NCI-H748 treated with DMSO at 0.1 percent for 48 hours (cell line): ENCODE results near the gene GPC6.
"Not testable (repeated sequence)": the region's sequence is repeated elsewhere in the genome, so short reads cannot be mapped to it uniquely, and the experiment has no call there.

Source experiments
- DNase-seq: peaks from one replicate; lab custom pipeline; 2025; lab: John Stamatoyannopoulos, UW

The GPC6 gene

GRCh38 chr13:93437081-93437480 lies 210.5 kb downstream of the GPC6 start:
- DNase-seq = no peak

- no peak for DNase-seq
Measured at GRCh38 chr13:93446238-93446637, 219.6 kb downstream of the GPC6 start.

GRCh38 chr13:93450191-93450621 lies 223.6 kb downstream of the GPC6 start:
- DNase-seq = no peak

GRCh38 chr13:93450761-93451160 lies 224.2 kb downstream of the GPC6 start:
- no peak for DNase-seq

- not testable (repeated sequence) for DNase-seq
Measured at GRCh38 chr13:93454676-93455235, 228.1 kb downstream of the GPC6 start.

GRCh38 chr13:93455861-93456260 lies 229.3 kb downstream of the GPC6 start:
- DNase-seq = no peak

GRCh38 chr13:93460005-93460404 lies 233.4 kb downstream of the GPC6 start:
- DNase-seq = no peak

- DNase-seq = no peak
Measured at GRCh38 chr13:93462151-93462550, 235.5 kb downstream of the GPC6 start.

- no peak for DNase-seq
Measured at GRCh38 chr13:93466502-93467036, 240.0 kb downstream of the GPC6 start.

- DNase-seq = no peak
Measured at GRCh38 chr13:93467175-93467574, 240.6 kb downstream of the GPC6 start.

GRCh38 chr13:93468433-93468832 lies 241.8 kb downstream of the GPC6 start:
- DNase-seq = no peak

- no peak for DNase-seq
Measured at GRCh38 chr13:93472296-93472695, 245.7 kb downstream of the GPC6 start.

GRCh38 chr13:93472814-93473296 lies 246.2 kb downstream of the GPC6 start:
- no peak for DNase-seq

GRCh38 chr13:93473441-93474270 lies 247.0 kb downstream of the GPC6 start:
- no peak for DNase-seq

- DNase-seq = no peak
Measured at GRCh38 chr13:93476175-93476574, 249.6 kb downstream of the GPC6 start.

GRCh38 chr13:93477238-93477637 lies 250.6 kb downstream of the GPC6 start:
- no peak for DNase-seq

- DNase-seq = no peak
Measured at GRCh38 chr13:93480553-93481106, 254.0 kb downstream of the GPC6 start.

- not testable (repeated sequence) for DNase-seq
Measured at GRCh38 chr13:93496117-93496516, 269.5 kb downstream of the GPC6 start.

- DNase-seq = peak; percentile 74
Measured at GRCh38 chr13:93496985-93497673, 270.5 kb downstream of the GPC6 start.

GRCh38 chr13:93499991-93500390 lies 273.4 kb downstream of the GPC6 start:
- no peak for DNase-seq

GRCh38 chr13:93502071-93502470 lies 275.5 kb downstream of the GPC6 start:
- DNase-seq = no peak

- no peak for DNase-seq
Measured at GRCh38 chr13:93502987-93503615, 276.5 kb downstream of the GPC6 start.
